HEK293 (cell line): Measurements from ENCODE around the gene PNPLA6.

ENCODE experiments used
- CTCF ChIA-PET: fragments of 350-600 bp; formaldehyde crosslinking; extraction: SDS; loops from one replicate; lab custom pipeline; 2021; ENCODE audit warnings: antibody characterized with exemption; lab: Yijun Ruan, JAX
- POLR2A ChIA-PET: fragments of 300-600 bp; formaldehyde crosslinking; extraction: SDS; loops from one replicate; lab custom pipeline; 2020; ENCODE audit warnings: antibody characterized with exemption, inconsistent platforms; lab: Yijun Ruan, JAX
- H3K27ac ChIP-seq: fragments of 200-500 bp; sonication (Bioruptor generic); 2 replicates; pipeline ENCODE4 v1.5.1; 2014; ENCODE audit warnings: low read depth, low read length, control low read depth, inconsistent platforms; ENCODE audit errors: extremely low read depth
- H3K36me3 ChIP-seq, 2 experiments: fragments of 200-500 bp in 1 of 2; sonication (Bioruptor generic) in 1 of 2; 1 replicate in 1 of 2; 2 replicates in 1 of 2; pipeline ENCODE4 v1.5.1; 2014 to 2017; ENCODE audit warnings: inconsistent platforms in 2 of 2, low read length in 2 of 2; ENCODE audit not compliant: control insufficient read depth in 2 of 2, insufficient read depth in 1 of 2
- H3K4me1 ChIP-seq: fragments of 200-500 bp; sonication (Bioruptor generic); 2 replicates; pipeline ENCODE4 v1.5.1; 2014; ENCODE audit warnings: mild to moderate bottlenecking, low read length, inconsistent platforms; ENCODE audit not compliant: control insufficient read depth, insufficient read depth
- H3K4me3 ChIP-seq: 2 replicates; pipeline ENCODE4 v1.5.1; 2011; ENCODE audit warnings: low read depth, mild to moderate bottlenecking, control low read depth, low read length, moderate library complexity
- H3K9me3 ChIP-seq: fragments of 200-500 bp; sonication (Bioruptor generic); 2 replicates; pipeline ENCODE4 v1.5.1; 2014; ENCODE audit warnings: low read depth, low read length, inconsistent platforms; ENCODE audit not compliant: control insufficient read depth, insufficient read depth
- BCL11B ChIP-seq: fragments of 450-650 bp; formaldehyde crosslinking; IDR thresholded peaks from 2 replicates; pipeline ENCODE4 v1.5.1; 2016; ENCODE audit warnings: low read depth, missing biosample characterization, missing genetic modification characterization
- GFI1B ChIP-seq: fragments of 450-650 bp; formaldehyde crosslinking; IDR thresholded peaks from 2 replicates; pipeline ENCODE4 v1.5.1; 2016; ENCODE audit warnings: missing biosample characterization, missing genetic modification characterization
- KLF9 ChIP-seq: fragments of 450-650 bp; formaldehyde crosslinking; IDR thresholded peaks from 2 replicates; pipeline ENCODE4 v1.5.1; 2016; ENCODE audit warnings: missing biosample characterization, missing genetic modification characterization, low read depth
- PRDM1 ChIP-seq: fragments of 450-650 bp; formaldehyde crosslinking; IDR thresholded peaks from 2 replicates; pipeline ENCODE4; 2016; ENCODE audit warnings: missing biosample characterization, missing genetic modification characterization
- SALL2 ChIP-seq: fragments of 450-650 bp; formaldehyde crosslinking; IDR thresholded peaks from 2 replicates; pipeline ENCODE4 v1.5.0; 2017; ENCODE audit warnings: missing biosample characterization, mild to moderate bottlenecking, missing genetic modification characterization, borderline replicate concordance
- SETDB1 ChIP-seq: IDR thresholded peaks from one replicate; pipeline ENCODE4 v1.6.1; 2017; ENCODE audit warnings: mild to moderate bottlenecking, low read length, moderate library complexity, mixed read lengths; ENCODE audit not compliant: insufficient read length
- ZBTB44 ChIP-seq: fragments of 450-650 bp; IDR thresholded peaks from 2 replicates; pipeline ENCODE4 v1.5.1; 2018; ENCODE audit warnings: missing biosample characterization, mild to moderate bottlenecking, missing genetic modification characterization
- ZBTB6 ChIP-seq: fragments of 450-650 bp; formaldehyde crosslinking; IDR thresholded peaks from 2 replicates; pipeline ENCODE4 v1.5.1; 2017; ENCODE audit warnings: missing biosample characterization, missing genetic modification characterization
- ZFP69B ChIP-seq: fragments of 450-650 bp; formaldehyde crosslinking; IDR thresholded peaks from 2 replicates; pipeline ENCODE4 v1.5.1; 2016; ENCODE audit warnings: missing biosample characterization, missing genetic modification characterization
- ZNF132 ChIP-seq: fragments of 450-650 bp; formaldehyde crosslinking; IDR thresholded peaks from 2 replicates; pipeline ENCODE4 v1.5.1; 2017; ENCODE audit warnings: missing biosample characterization, missing genetic modification characterization, borderline replicate concordance
- ZNF2 ChIP-seq: fragments of 450-650 bp; formaldehyde crosslinking; IDR thresholded peaks from 2 replicates; pipeline ENCODE4 v1.5.1; 2016; ENCODE audit warnings: missing biosample characterization, missing genetic modification characterization
- ZNF292 ChIP-seq: fragments of 450-650 bp; formaldehyde crosslinking; IDR thresholded peaks from 2 replicates; pipeline ENCODE4 v1.5.1; 2016; ENCODE audit warnings: low read depth, missing biosample characterization, missing genetic modification characterization, borderline replicate concordance
- ZNF311 ChIP-seq: fragments of 450-650 bp; formaldehyde crosslinking; IDR thresholded peaks from 2 replicates; pipeline ENCODE4 v1.5.1; 2017; ENCODE audit warnings: missing biosample characterization, missing genetic modification characterization, borderline replicate concordance
- ZNF521 ChIP-seq: fragments of 450-650 bp; formaldehyde crosslinking; IDR thresholded peaks from 2 replicates; pipeline ENCODE4 v1.5.1; 2017; ENCODE audit warnings: missing biosample characterization, mild to moderate bottlenecking, missing genetic modification characterization
- ZNF530 ChIP-seq: fragments of 450-650 bp; formaldehyde crosslinking; IDR thresholded peaks from 2 replicates; pipeline ENCODE4 v1.5.1; 2016; ENCODE audit warnings: low read depth, missing biosample characterization, missing genetic modification characterization
- ZNF548 ChIP-seq: fragments of 450-650 bp; formaldehyde crosslinking; IDR thresholded peaks from 2 replicates; pipeline ENCODE4 v1.5.1; 2016; ENCODE audit warnings: missing biosample characterization, missing genetic modification characterization
- ZNF768 ChIP-seq: fragments of 450-650 bp; formaldehyde crosslinking; IDR thresholded peaks from 2 replicates; pipeline ENCODE4 v1.5.1; 2018; ENCODE audit warnings: missing biosample characterization, mild to moderate bottlenecking, missing genetic modification characterization
- ZNF776 ChIP-seq: fragments of 450-650 bp; formaldehyde crosslinking; IDR thresholded peaks from 2 replicates; pipeline ENCODE4 v1.5.0; 2017; ENCODE audit warnings: missing biosample characterization, missing genetic modification characterization, borderline replicate concordance
- ZNF777 ChIP-seq: fragments of 450-650 bp; formaldehyde crosslinking; IDR thresholded peaks from 2 replicates; pipeline ENCODE4 v1.5.1; 2017; ENCODE audit warnings: missing biosample characterization, missing genetic modification characterization, borderline replicate concordance
- ZSCAN5A ChIP-seq: fragments of 450-650 bp; formaldehyde crosslinking; IDR thresholded peaks from 2 replicates; pipeline ENCODE4 v1.5.1; 2016; ENCODE audit warnings: missing biosample characterization, missing genetic modification characterization

The PNPLA6 gene

GRCh38 chr19:7528522-7529245, 6.8 kb upstream of the PNPLA6 start:
- ChIA-PET CTCF (no interaction called here), POLR2A (no interaction called here)
- no peak overlapping the region for H3K4me3 ChIP-seq
- no peaks in the 10 kb centered on the region for H3K4me1 ChIP-seq
- H3K36me3 ChIP-seq = peaks cover 0 to 43% of the 10 kb centered on the region in 2 experiments; a peak in 2 of 3 replicates
- H3K9me3 ChIP-seq = no peaks in the 10 kb centered on the region
- no peak overlapping the region for H3K27ac ChIP-seq
- TF ChIP-seq PRDM1 (no peak), ZSCAN5A (tag by site-specific recombination) (no peak), ZNF768 (no peak), ZNF132 (tag by site-specific recombination) (no peak), SALL2 (no peak), BCL11B (tag by site-specific recombination) (no peak), ZNF530 (tag by site-specific recombination) (no peak), SETDB1 (no peak), ZNF776 (no peak), ZNF311 (tag by site-specific recombination) (no peak), ZFP69B (tag by site-specific recombination) (no peak), ZNF548 (tag by site-specific recombination) (no peak), ZBTB6 (tag by site-specific recombination) (no peak), ZNF292 (tag by site-specific recombination) (no peak), GFI1B (tag by site-specific recombination) (no peak), ZNF521 (tag by site-specific recombination) (no peak), ZNF2 (no peak), ZNF777 (tag by site-specific recombination) (no peak)
- TF ChIP-seq, all 188 proteins: peak for 0

- Histone ChIP-seq H3K9me3 (no peaks in the 10 kb centered on the region), H3K27ac (no peak overlapping the region), H3K36me3 (peaks cover 0 to 43% of the 10 kb centered on the region in 2 experiments; a peak in 2 of 3 replicates), H3K4me1 (no peaks in the 10 kb centered on the region)
- CTCF ChIA-PET = no interaction called here
- TF ChIP-seq ZBTB44 (tag by site-specific recombination) (no peak), KLF9 (tag by site-specific recombination) (0 out of 2 replicates have a peak, but pooled peaks have one; percentile 40)
- TF ChIP-seq, all 188 proteins: peak for 1
- H3K4me3 ChIP-seq = no peak overlapping the region
- POLR2A ChIA-PET = no interaction called here
Observed at GRCh38 chr19:7529246-7529600, 6.3 kb upstream of the PNPLA6 start.
